T-helper 2 cell (primary cell): Measurements from ENCODE around the gene STOML1.
A peak's percentile ranks its signal among the peaks of the same experiment; 100 is the strongest.

Experiments used
- DNase-seq, 5 experiments: peaks; one replicate each; pipeline versions ENCODE4 v3.0.0 to v3.0.0-alpha.2; 2012 to 2022

The STOML1 gene

GRCh38 chr15:74013374-74013894 is 21.3 kb upstream of the STOML1 start:
- DNase-seq, result no peak

- no peak for DNase-seq
These were observed 19.5 kb upstream of the STOML1 start for GRCh38 chr15:74011610-74012009.

- no peak for DNase-seq
These were observed 18.9 kb upstream of the STOML1 start for GRCh38 chr15:74010929-74011540.

GRCh38 chr15:74008901-74009300 is 16.8 kb upstream of the STOML1 start:
- no peak for DNase-seq

GRCh38 chr15:74007820-74008371 is 15.8 kb upstream of the STOML1 start:
- peak in 1 of 5 experiments; percentile 84 for DNase-seq

- DNase-seq, result peak in 1 of 5 experiments; percentile 67
These were observed 14.9 kb upstream of the STOML1 start for GRCh38 chr15:74006774-74007639.

- DNase-seq, result no peak
These were observed 5.9 kb upstream of the STOML1 start for GRCh38 chr15:73997986-73998385.

- DNase-seq, result peak in 2 of 5 experiments; percentile 37 to 76
These were observed 4.8 kb upstream of the STOML1 start for GRCh38 chr15:73996939-73997338.

- no peak for DNase-seq
These were observed 4.2 kb upstream of the STOML1 start for GRCh38 chr15:73996267-73996666.

- peak in 1 of 5 experiments; percentile 38 for DNase-seq
These were observed 3.0 kb upstream of the STOML1 start for GRCh38 chr15:73994912-73995622.

GRCh38 chr15:73994413-73994883 is 2.4 kb upstream of the STOML1 start, which contains the start of gene PML:
TSS of gene PML (plus strand) at chr15:73994716. CDS start at chr15:73994813, 97 bp downstream.
- DNase-seq, result peak; percentile 74 to 98 (median 88)

- DNase-seq, result no peak
These were observed 1.3 kb upstream of the STOML1 start for GRCh38 chr15:73993211-73993994.

GRCh38 chr15:73992594-73992898 is 451 bp upstream of the STOML1 start:
- peak in 1 of 5 experiments; percentile 30 for DNase-seq

- no peak for DNase-seq
These were observed 835 bp downstream of the STOML1 start for GRCh38 chr15:73991260-73991659.

- DNase-seq, result no peak
These were observed 1.7 kb downstream of the STOML1 start for GRCh38 chr15:73990250-73991005.

GRCh38 chr15:73989001-73989798 is 2.9 kb downstream of the STOML1 start:
- DNase-seq, result no peak

- no peak for DNase-seq
These were observed 3.6 kb downstream of the STOML1 start for GRCh38 chr15:73988445-73988969.

- DNase-seq, result no peak
These were observed 4.2 kb downstream of the STOML1 start for GRCh38 chr15:73987681-73988444.

GRCh38 chr15:73987250-73987649 is 4.8 kb downstream of the STOML1 start:
- no peak for DNase-seq
